HG03025 (cell line): ENCODE results near the gene PIM1.

Experiments used
- ATAC-seq: cut with Tn5 transposase; IDR thresholded peaks from one replicate; pipeline ENCODE4 v1.9.1; 2021; ENCODE audit warnings: mild to moderate bottlenecking, moderate library complexity; ENCODE audit not compliant: unreplicated experiment, low FRiP score

Gene PIM1

DNA sequence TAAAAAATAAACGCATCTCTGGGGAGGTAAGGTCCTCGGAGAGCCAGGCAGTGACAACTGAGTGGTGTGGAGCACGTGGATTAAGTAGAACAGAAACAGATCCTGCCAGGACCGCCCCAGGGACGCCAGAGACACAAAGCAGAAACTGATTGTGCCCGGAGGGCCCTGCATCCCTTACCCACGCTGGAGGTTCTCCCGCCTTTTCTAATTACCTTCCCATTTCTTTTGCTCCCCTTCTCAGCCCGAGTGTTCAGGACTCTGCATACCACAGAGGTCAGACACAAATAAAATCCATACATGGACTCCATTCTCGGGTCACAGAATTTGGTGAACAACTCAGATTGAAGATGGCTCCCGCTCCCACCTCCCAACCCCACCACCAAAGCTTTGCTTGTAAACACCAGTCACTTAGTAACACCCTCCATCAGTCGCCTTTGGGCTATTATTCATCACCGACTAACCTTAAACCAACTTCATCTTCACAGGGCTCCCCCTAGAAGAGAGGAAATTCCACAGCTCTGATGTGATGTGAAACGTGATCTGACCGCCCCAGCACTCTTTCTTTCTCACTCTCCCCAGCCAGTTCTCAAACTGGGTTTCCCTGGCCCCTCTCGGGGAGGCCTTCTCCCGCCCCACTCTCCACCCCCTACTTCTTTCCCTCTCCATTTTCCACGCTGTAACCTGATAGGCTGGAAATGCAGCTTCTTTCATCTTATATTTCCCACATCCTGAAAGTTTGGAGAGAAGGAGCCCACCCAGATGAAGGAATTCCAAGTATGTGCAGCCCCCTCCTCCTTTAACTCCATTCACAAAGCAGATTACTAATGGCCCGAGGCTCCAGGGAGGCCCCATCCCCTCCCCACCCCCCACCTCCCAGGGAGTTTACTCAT, 32.5 kb upstream of the PIM1 start:
- no peak for ATAC-seq

DNA sequence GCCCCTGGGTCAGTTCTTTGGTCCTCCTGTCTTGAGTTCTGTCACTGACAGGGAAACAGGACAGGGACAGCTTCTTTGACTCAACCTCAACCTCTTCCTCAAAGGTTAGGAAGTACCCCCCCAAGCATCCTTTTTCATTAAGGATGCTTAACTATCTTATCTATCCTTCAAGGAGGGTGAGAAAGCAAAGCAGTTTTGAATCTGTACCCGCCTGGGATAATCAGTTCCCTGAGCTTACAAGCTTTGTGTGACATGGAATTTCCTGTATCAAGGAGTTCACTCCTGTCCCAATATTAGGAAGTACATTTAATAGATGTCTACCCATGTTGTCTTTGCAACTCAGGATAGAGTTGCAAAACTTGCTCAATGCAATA, 31.1 kb upstream of the PIM1 start:
- no peak for ATAC-seq

DNA sequence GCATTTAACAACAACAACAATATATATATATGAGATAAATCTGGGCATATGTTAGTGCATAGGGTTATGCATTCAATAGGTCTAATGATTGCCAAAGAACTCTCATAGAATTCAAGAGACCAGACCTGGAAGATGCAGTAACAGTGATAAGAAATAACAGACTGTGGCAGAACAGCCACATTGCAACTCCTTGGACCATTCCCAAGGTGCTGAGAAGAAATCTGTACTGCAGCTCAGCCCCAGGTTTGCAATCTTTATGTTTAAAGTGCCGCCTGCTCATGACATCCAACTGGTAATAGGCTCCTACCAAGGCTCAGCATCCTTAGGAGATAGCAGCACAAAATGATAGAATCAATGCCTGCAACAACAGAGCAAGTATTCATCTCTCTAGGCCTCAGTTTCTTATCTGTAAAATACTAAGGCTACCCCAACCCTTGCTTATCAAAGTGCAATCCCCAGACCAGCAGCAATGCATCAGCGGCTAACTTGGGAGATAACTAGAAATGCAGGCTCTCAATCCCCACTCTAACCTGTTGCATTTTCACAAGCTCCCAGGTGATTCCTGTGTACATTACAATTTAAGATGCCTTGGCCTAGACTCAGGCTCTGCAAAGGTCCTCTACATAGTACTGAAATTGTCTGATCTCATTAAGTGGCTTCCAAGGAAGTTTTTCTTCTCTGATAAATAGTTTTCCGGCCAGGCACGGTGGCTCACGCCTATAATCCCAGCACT, 30.6 kb upstream of the PIM1 start:
- ATAC-seq = no peak

DNA sequence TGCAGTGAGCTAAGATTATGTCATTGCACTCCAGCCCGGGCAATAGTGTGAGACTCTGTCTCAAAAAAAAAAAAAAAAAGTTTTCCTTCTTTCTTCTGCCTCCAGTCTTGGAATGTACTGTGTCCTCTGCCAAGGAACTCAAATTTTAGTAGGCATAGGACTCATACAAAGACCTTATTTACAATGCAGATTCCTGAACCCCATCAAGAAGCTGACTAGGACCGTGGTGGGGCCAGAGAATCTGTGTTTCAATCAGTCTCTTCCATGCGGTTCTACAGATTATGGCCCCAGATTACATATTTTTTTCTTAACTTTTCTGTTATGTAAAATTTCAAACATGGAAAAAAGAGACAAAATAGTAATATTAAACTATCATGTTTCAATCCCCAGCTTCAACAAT, 29.8 kb upstream of the PIM1 start:
- ATAC-seq = no peak

DNA sequence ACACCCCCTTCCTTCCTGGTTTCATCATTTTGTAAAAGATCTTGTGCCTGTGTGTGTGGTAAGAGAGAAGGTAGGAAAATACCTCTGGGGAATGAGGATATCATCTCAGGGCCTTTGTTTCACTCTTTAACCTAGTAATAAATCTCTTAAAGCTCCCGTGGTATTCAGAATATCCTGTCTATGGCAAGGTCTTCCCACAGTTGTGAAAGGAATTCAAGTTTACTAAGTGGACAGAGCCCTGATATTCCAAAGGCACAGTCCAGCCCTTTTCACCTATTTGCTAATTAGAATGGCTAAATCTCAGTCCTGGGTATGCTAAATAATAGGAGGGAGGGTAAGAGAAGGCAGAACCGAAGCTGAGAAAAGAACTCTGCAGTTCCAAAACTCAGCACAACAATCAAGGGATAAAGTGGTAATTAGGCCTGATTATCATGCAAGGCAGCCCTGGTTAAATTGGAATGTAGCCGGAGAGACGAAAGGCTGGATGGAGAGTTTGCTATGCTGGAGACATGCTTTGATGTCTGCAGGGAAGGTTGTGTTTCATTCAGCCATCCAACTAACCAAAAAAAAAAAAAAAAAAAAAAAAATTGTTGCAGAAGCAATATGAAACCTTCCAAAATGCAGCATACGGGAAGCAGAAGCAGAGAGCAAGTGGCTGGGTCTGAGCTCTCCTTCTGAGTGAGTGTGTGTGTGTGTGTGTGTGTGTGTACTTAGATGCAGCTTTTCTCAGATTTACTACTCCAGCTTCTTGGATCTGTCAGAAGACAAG, 28.5 kb upstream of the PIM1 start:
- ATAC-seq = no peak

DNA sequence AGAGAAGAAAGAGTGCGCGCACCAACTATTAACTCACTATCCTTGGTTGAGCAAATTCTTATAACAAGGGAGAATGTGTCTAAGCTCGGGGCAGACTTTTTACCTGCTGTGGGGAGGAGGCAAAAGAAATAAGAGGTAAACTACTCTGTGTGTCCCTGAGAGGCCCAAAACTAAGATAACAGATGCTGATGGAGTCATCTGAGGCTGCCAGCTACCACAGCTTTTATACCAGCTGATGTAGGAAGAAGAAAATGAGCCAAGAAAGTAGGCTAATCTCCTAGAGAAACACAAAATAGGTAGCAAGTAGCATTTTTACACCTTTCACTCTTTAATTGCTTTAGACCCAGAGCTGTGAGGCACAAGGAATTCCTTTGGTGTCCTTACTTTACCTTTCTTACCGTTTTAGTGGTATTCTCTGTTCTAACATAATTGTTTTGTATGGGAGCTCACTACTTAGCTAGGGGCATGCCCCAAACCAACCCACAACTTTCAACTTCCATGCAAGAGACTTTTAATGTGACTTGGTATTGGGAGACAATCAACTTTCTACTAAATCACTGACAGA, 27.8 kb upstream of the PIM1 start:
- ATAC-seq = no peak

DNA sequence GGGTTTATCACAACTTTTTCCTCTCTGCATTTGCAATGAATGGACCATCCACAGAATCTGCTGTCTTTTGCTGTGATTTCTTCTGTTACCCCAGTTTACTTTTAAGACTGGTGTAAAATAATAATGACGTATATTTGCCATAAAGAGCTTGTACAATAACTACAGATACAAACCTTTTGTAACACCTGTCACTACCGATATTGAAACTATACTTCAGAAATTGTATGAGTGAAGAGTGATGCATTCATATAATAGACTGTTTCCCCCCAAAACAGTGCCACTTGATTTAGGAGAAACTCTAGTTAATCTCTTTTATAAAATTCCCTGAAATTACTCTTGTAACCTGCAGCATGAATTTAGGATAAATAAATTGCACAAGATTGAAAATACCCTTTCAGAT, 26.4 kb upstream of the PIM1 start:
- no peak for ATAC-seq

DNA sequence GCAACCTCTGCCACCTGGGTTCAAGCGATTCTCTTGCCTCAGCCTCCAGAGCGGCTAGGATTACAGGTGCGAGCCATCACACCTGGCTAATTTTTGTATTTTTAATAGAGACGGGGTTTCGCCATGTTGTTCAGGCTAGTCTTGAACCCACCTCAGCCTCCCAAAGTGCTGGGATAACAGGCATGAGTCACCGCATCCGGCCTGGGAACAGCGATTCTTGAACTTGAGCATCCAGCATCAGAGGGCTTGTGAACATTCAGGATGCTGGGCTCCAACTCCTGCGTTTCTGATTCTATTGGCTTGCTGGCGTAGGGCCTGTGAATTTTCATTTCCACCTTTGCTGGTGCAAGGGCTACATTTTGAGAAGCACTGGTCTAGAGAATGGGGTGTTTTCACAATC, 24.5 kb upstream of the PIM1 start:
- no peak for ATAC-seq

DNA sequence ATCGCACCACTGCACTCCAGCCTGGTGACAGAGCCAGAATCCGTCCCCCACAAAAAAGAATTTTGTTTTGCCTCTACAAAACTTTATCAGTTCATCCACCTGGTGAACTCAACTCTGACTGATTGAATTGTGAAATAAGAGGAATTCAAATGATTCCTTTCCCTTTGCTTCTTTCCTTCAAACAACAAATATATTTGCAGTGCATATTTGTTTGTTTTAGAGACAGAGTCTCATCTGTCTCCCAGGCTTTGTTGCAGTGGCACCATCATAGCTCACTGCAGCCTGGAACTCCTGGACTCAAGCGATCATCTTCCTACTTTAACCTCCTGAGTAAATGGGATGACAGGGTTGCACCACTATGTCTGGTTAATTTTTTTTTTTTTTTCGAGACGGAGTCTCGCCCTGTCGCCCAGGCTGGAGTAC, 23.2 kb upstream of the PIM1 start:
- ATAC-seq = no peak

DNA sequence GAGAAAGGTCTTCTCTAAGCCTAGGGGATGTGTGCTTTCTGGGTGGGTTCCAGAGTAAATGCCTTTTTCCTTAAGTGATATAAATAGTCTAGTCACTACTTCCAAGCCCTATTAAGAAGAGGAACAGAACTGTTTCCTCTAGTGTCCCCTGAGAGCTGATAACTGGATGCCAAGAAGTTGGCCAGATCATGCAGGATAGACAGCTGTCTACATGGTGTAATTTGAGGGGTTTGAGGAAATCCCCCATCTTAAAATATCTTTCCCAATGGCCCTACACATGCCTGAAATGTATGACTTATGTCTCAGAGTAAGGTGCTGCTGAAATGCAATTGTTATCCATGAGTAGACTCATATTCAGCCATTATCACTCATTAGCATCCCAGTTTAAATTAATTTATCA, 20.2 kb upstream of the PIM1 start:
- ATAC-seq = no peak

DNA sequence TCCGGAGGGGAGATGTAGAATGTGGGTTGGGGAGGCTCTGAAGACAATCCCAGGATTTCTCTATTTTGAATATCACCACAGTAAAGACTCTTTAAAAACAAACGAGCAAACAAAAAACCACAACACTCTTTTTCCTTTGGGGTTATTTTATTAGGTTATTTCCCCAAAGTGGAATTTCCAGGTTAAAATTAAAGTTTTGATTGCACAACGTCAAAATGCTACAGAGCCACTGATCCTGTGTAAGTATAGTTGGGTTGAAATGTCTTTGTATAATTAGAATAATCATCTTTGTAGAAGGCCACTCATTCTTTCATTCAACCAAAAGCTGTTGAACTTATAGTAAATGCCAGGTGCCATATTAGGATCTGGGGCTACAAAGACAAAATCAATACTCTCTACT, 19.6 kb upstream of the PIM1 start:
- no peak for ATAC-seq

DNA sequence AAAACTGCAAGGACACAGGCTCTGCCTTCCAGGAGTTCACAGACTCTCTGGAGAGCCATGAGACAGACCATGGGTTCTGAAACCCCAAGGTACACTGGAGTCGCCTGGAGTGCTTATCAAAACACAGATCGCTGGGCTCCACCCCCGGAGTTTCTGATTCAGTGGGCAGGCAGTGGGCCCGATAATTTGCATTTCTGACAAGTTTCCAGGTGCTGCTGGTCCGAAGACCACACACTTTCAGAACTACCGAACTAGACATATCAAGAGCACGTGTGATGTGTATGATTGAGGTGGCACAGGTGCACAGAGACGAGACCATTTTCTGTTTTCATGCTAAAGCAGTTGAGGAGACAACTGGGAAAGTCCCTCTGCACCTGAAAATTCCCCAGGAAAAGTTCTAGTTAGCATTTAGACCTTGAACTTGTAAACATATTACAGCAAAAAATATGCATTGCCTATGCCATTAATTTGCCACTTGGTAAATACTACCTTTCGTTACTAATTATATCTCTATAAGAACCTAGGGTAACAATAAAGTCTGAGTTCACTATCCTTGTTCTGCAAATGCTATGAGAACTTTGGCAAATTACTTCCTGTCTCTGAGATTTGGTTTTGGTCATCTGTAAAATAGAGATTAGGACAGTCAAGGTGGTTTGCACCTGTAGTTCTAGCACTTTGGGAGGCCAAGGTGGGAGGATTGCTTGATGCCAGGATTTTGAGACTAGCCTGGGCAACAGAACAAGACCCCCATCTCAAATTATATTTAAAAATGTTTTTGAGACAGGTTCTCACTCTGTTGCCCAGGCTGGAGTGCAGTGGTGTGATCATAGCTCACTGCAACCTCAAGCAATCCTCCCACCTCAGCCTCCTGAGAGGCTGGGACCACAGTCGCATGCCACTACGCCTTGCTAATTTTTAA, 14.3 kb upstream of the PIM1 start:
- ATAC-seq = peak; percentile 86

DNA sequence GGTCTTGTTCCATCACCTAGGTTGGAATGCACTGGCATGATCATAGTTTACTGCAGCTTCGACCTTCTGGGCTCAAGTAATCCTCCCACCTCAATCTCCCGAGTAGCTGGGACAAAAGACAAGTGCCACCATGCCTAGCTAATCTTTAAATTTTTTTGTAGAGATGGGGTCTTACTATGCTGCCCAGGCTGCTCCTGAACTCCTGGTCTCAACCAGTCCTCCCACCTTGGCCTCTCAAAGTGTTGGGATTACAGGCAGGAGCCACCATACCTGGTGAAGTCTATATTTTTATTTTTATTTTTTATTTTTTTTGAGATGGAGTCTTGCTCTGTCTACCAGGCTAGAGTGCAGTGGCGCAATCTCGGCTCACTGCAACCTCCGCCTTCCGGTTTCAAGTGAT, 11.4 kb upstream of the PIM1 start:
- ATAC-seq = no peak

DNA sequence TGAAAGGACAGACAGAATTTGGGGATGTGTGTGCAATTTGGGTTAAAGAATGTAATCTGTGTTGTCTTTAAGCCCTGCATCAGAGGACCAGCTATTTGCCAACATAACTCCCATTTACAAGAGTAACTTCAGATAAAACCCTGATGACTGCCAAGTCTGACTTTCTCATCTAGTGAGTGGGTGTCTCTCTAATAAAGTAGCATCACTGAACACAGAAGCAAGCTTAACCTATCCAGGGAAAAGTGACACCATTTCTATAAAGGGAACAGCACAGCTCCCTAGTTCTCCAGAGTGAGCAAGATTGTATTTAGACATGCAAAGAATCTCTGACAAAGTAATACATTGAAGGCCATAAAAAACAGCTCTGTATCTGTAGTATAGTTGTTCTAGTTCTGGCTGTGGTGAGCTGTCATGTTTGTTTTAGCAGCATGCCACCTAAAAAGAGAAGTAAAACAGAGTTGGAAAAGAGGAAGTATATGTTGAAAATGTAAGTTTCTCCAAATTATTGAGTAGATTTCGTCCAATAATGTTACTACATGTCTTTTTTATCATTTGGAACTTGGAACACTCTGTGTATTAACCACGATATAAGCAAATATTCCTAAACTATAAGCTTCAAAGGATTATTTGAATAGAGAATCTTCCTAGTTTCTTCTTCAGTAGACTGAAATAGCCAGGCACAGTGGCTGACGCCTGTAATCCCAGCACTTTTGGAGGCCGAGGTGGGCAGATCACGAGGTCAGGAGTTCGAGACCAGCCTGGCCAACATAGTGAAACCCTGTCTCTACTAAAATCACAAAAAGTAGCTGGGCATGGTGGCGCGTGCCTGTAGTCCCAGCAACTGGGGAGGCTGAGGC, 8.8 kb upstream of the PIM1 start:
- no peak for ATAC-seq

DNA sequence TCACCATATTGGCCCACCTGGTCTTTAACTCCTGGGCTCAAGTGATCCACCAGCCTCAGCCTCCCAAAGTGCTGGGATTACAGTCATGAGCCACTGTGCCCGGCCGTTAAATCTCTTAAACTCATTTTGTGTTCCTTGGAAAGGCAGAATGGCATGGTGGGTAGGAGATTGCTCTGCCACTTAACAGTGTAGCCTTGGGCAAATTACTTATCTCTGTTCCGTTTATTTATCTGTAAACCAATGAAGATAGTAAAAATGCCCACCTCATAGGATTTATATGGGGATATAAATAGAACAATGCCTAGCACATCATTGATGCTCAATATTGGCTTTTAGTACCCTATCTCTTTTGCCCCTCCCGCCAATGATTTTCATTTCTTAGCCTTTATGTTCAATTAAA, 7.2 kb upstream of the PIM1 start:
- ATAC-seq = no peak

DNA sequence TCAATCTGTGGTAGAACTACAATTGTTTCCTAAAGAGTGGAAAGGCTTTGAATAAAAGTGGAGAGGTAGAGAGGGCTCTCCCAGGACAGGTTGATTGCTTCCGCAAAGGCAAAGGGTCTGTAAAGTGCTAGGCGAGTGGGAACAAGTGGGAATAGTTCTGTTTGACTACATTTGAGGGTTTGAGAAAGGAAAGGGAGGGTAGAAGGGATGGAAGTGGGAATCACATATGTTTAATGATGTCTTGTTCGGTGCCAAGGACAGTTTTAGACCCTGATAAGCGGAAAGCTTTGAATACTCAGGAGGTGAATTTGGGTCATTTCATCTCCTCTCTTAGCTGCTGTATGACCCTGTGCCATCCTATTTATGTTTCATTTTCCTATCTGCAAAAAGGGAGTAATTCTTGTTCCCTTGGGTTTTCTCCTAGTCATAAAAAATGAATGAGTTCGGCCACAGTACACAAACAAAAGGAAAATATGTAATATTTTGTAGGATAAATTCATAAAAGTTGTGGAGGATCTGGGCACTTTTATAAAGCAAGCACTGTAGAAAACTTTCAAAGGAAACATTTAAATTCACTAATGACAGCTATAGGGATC, 1.7 kb upstream of the PIM1 start:
- ATAC-seq = no peak

DNA sequence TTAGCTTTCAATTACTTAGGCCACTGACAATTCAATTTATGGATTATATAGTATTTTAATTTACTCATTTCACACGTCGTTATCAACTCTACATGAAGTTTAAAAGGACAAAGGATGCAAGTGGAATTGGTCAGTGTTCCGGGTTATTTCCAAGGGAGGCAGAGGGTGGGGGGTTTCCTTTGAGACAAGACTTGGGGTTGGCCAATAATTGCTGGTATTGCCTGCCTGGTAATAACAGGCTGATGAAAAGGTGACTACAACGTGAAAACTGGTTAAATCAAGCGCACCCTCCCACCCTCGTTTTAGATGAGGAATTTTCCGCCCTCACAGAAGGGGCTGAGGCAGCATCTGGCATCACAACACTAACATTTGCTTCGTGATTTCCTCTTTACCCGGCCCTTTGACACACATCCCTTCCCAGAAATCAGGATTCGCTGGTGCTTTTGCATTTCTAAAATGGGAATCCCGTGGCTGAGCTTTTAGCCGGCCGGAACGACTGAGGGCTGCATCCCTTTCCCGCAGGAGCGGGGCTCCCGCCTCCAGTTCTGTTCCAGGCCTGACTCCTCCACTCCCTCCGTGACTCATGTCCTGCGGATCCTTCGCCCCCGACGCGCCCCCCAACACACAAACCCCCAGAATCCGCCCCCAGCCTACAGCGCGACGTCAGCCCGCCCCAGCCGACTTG, 999 bp upstream of the PIM1 start:
- no peak for ATAC-seq
